Mesodermal cell (in vitro differentiated cells): ENCODE results near the gene RPN1.
"Not testable (repeated sequence)": the region's sequence is repeated elsewhere in the genome, so short reads cannot be mapped to it uniquely, and the experiment has no call there.

Source experiments
- H3K27ac ChIP-seq: 2 replicates; pipeline ENCODE4 v1.7.0; 2013; ENCODE audit warnings: mild to moderate bottlenecking, low read depth, low read length, moderate library complexity; ENCODE audit not compliant: severe bottlenecking
- H3K36me3 ChIP-seq: 2 replicates; pipeline ENCODE4 v1.7.1; 2013; ENCODE audit warnings: mild to moderate bottlenecking, low read length, moderate library complexity; ENCODE audit not compliant: control insufficient read depth, insufficient read depth
- H3K4me1 ChIP-seq: one replicate; pipeline ENCODE4 v1.7.1; 2013; ENCODE audit warnings: mild to moderate bottlenecking, low read length; ENCODE audit not compliant: insufficient read depth, control insufficient read depth, poor library complexity, severe bottlenecking
- H3K4me3 ChIP-seq: 2 replicates; pipeline ENCODE4 v1.7.0; 2013; ENCODE audit warnings: low read length, control low read depth, mild to moderate bottlenecking; ENCODE audit not compliant: insufficient read depth, poor library complexity, severe bottlenecking; ENCODE audit errors: extremely low read depth
- H3K9me3 ChIP-seq: 2 replicates; pipeline ENCODE4 v1.7.1; 2013; ENCODE audit warnings: mild to moderate bottlenecking, low read length, moderate library complexity; ENCODE audit not compliant: control insufficient read depth
- WGBS, 2 experiments: methylation state at CpG; one replicate each; pipeline ENCODE4 v1.1.5; 2013; ENCODE audit warnings: missing lambda C conversion rate in 2 of 2; ENCODE audit not compliant: insufficient coverage in 2 of 2; 5-methylcytosine and 5-hydroxymethylcytosine counted together

Gene RPN1

GRCh38 chr3:128680603-128681368 lies 30.2 kb upstream of the RPN1 start:
- Histone ChIP-seq H3K4me3 (peak overlapping the region; percentile 54), H3K36me3 (no peaks in the 10 kb centered on the region), H3K9me3 (no peaks in the 10 kb centered on the region), H3K27ac (peak overlapping the region; percentile 99), H3K4me1 (no peaks in the 10 kb centered on the region)
- 0 to 1% methylated on average over 60 to 63 of the region's 67 CpGs for WGBS, 2 experiments

- no peak overlapping the region for H3K4me3 ChIP-seq
- 90 to 100% methylated on average over 1 to 2 of the region's 2 CpGs for WGBS, 2 experiments
- no peaks in the 10 kb centered on the region for H3K4me1 ChIP-seq
- H3K9me3 ChIP-seq = no peaks in the 10 kb centered on the region
- no peak overlapping the region for H3K27ac ChIP-seq
- H3K36me3 ChIP-seq = no peaks in the 10 kb centered on the region
These were observed 28.7 kb upstream of the RPN1 start for GRCh38 chr3:128679338-128679737.

- H3K27ac ChIP-seq, H3K36me3 ChIP-seq, H3K9me3 ChIP-seq, H3K4me1 ChIP-seq, H3K4me3 ChIP-seq: not testable (repeated sequence)
- WGBS, 2 experiments = 50% methylated on average over 2 of the region's 4 CpGs; no CpG with 5 or more reads in 1 of the 2 experiments
These were observed 25.2 kb upstream of the RPN1 start for GRCh38 chr3:128675802-128676201.

- H3K36me3 ChIP-seq = no peaks in the 10 kb centered on the region
- 94 to 100% methylated on average over 6 to 7 of the region's 10 CpGs for WGBS, 2 experiments
- no peaks in the 10 kb centered on the region for H3K9me3 ChIP-seq
- H3K4me3 ChIP-seq = no peak overlapping the region
- no peaks in the 10 kb centered on the region for H3K4me1 ChIP-seq
- no peak overlapping the region for H3K27ac ChIP-seq
These were observed 23.7 kb upstream of the RPN1 start for GRCh38 chr3:128674161-128674784.

- Histone ChIP-seq H3K4me3 (no peak overlapping the region), H3K9me3 (no peaks in the 10 kb centered on the region), H3K4me1 (no peaks in the 10 kb centered on the region), H3K36me3 (no peaks in the 10 kb centered on the region), H3K27ac (no peak overlapping the region)
- 96 to 100% methylated on average over 2 to 3 of the region's 3 CpGs for WGBS, 2 experiments
These were observed 17.0 kb upstream of the RPN1 start for GRCh38 chr3:128667641-128668040.

- H3K36me3 ChIP-seq = no peaks in the 10 kb centered on the region
- no peak overlapping the region for H3K4me3 ChIP-seq
- H3K4me1 ChIP-seq = no peaks in the 10 kb centered on the region
- H3K27ac ChIP-seq = no peak overlapping the region
- 89 to 91% methylated on average over 4 to 6 of the region's 11 CpGs for WGBS, 2 experiments
- peaks cover 7% of the 10 kb centered on the region for H3K9me3 ChIP-seq
These were observed 14.9 kb upstream of the RPN1 start for GRCh38 chr3:128665362-128666021.

GRCh38 chr3:128663151-128663550 lies 12.5 kb upstream of the RPN1 start:
- no peaks in the 10 kb centered on the region for H3K4me1 ChIP-seq
- H3K36me3 ChIP-seq = no peaks in the 10 kb centered on the region
- no peak overlapping the region for H3K4me3 ChIP-seq
- no peak overlapping the region for H3K27ac ChIP-seq
- WGBS, 2 experiments = 57 to 86% methylated on average over 2 to 3 of the region's 4 CpGs
- H3K9me3 ChIP-seq = peaks cover 7% of the 10 kb centered on the region

- Histone ChIP-seq H3K36me3 (no peaks in the 10 kb centered on the region), H3K4me1 (no peaks in the 10 kb centered on the region)
- 80 to 83% methylated on average over 1 to 2 of the region's 3 CpGs for WGBS, 2 experiments
These were observed 4.9 kb upstream of the RPN1 start for GRCh38 chr3:128655531-128655930.

GRCh38 chr3:128653993-128654805 lies 3.6 kb upstream of the RPN1 start:
- not testable (repeated sequence) for H3K4me1 ChIP-seq, H3K9me3 ChIP-seq, H3K27ac ChIP-seq, H3K4me3 ChIP-seq, H3K36me3 ChIP-seq
- 88 to 90% methylated on average over 19 to 22 of the region's 24 CpGs for WGBS, 2 experiments

More at GRCh38 chr3:128655531-128655930, 4.9 kb upstream of the RPN1 start:
- Histone ChIP-seq H3K4me3 (no peak overlapping the region), H3K9me3 (peaks cover 4% of the 10 kb centered on the region), H3K27ac (no peak overlapping the region)

- H3K27ac ChIP-seq, H3K36me3 ChIP-seq, H3K9me3 ChIP-seq, H3K4me3 ChIP-seq, H3K4me1 ChIP-seq: not testable (repeated sequence)
- WGBS, 2 experiments = 95 to 97% methylated on average over 26 to 41 of the region's 43 CpGs
These were observed 2.9 kb upstream of the RPN1 start for GRCh38 chr3:128653383-128653992.
